Measurements from ENCODE around the gene MIDN.

The MIDN gene

GRCh38 chr19:1232652-1233072, 15.7 kb upstream of the MIDN start:
- Mint-ChIP-seq H3K9me3 (no peaks in the 10 kb centered on the region), H3K27ac (peak overlapping the region in 1 of 2 donors; percentile 75), H3K4me1 (ENCODE audit: low read depth in 2 of 2) (peaks cover 0 to 2% of the 10 kb centered on the region in 2 donors), H3K27me3 (no peaks in the 10 kb centered on the region), H3K36me3 (ENCODE audit: insufficient read depth) (peaks cover 3% of the 10 kb centered on the region), H3K4me3 (no peak overlapping the region)
- no peak for ATAC-seq (replicated peaks)
- no peak for DNase-seq

DNA sequence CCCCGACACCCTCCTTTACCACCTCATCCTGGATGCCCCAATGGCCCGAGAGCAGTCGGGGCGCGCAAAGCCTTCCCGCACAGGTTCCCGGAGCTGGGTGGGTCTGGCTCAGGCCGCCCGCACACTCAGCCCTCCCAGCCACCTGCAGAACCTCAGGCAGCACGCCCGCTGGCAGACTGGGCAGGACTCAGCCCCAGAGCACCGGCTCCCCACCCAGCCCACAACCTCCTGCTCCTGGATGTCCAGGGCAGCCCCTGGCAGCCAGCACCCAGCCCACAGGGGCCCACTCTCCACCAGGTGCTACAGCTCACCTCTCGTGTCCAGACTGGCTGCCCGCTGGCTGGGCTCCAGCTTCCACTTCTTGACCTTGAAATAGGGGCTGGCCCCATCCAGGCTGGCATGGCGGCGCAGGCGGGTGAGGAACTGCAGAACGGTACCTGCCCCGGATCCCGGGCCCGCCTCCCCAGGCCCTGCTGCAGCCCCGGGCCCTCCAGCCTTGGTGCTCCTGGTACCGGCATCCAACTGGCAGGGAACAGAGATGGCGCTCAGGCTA, 15.2 kb upstream of the MIDN start:
- Mint-ChIP-seq H3K36me3 (ENCODE audit: insufficient read depth) (peaks cover under 1% of the 10 kb centered on the region), H3K4me1 (ENCODE audit: low read depth in 2 of 2) (peaks cover under 1 to 3% of the 10 kb centered on the region in 2 donors), H3K9me3 (no peaks in the 10 kb centered on the region), H3K27ac (no peak overlapping the region), H3K4me3 (no peak overlapping the region), H3K27me3 (peaks cover 1% of the 10 kb centered on the region in 2 donors)
- DNase-seq (no peak), ATAC-seq (replicated peaks) (no peak)

- DNase-seq: no peak
- peaks cover 10 to 11% of the 10 kb centered on the region in 2 donors for H3K27me3 Mint-ChIP-seq
- ATAC-seq (replicated peaks): no peak
- no peak overlapping the region for H3K27ac Mint-ChIP-seq
- H3K36me3 Mint-ChIP-seq (ENCODE audit: insufficient read depth): peaks cover 6% of the 10 kb centered on the region
- H3K9me3 Mint-ChIP-seq: no peaks in the 10 kb centered on the region
- peaks cover 8 to 11% of the 10 kb centered on the region in 2 donors for H3K4me1 Mint-ChIP-seq (ENCODE audit: low read depth in 2 of 2)
- no peak overlapping the region for H3K4me3 Mint-ChIP-seq
Measured at GRCh38 chr19:1234051-1234954, 14.1 kb upstream of the MIDN start.

- Mint-ChIP-seq H3K4me3 (no peak overlapping the region), H3K27me3 (peaks cover 10 to 11% of the 10 kb centered on the region in 2 donors), H3K9me3 (no peaks in the 10 kb centered on the region), H3K4me1 (ENCODE audit: low read depth in 2 of 2) (peaks cover 8 to 13% of the 10 kb centered on the region in 2 donors), H3K36me3 (ENCODE audit: insufficient read depth) (peaks cover 6% of the 10 kb centered on the region), H3K27ac (no peak overlapping the region)
- ATAC-seq (replicated peaks): no peak
- no peak for DNase-seq
Measured at GRCh38 chr19:1234955-1235380, 13.4 kb upstream of the MIDN start.

- no peak overlapping the region for H3K27ac Mint-ChIP-seq
Measured at GRCh38 chr19:1235625-1236538, 12.5 kb upstream of the MIDN start.

DNA sequence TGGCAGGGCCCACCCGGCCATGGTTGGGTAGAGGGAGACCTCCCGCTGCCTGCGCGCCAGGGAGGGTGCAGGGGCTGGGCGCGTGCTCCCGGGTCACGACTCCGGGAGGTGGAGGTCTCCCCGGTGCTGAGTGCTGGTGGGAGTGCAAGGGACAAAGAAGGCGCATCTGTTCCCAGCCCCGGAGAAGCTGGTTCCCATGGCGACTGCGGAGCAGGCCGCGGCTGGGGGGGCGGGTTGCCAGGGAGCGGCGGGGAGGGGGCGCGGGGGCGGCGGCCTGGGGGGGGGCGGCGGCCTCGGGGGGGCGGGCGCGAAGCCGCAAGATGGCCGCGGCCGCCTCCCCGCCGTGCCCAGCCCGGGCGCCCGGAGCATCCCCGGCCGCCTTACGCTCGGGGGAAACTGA, 11.8 kb upstream of the MIDN start:
- Mint-ChIP-seq H3K9me3 (no peaks in the 10 kb centered on the region), H3K4me1 (ENCODE audit: low read depth in 2 of 2) (peaks cover 12 to 18% of the 10 kb centered on the region in 2 donors), H3K4me3 (peak overlapping the region; percentile 57 to 60), H3K27me3 (peaks cover 10 to 11% of the 10 kb centered on the region in 2 donors), H3K27ac (no peak overlapping the region), H3K36me3 (ENCODE audit: insufficient read depth) (peaks cover 20% of the 10 kb centered on the region)
- ATAC-seq (replicated peaks): no peak
- no peak for DNase-seq

More at GRCh38 chr19:1235625-1236538, 12.5 kb upstream of the MIDN start:
- peaks cover 13% of the 10 kb centered on the region for H3K36me3 Mint-ChIP-seq (ENCODE audit: insufficient read depth)
- DNase-seq: no peak
- peak overlapping the region; percentile 57 to 60 for H3K4me3 Mint-ChIP-seq
- no peak for ATAC-seq (replicated peaks)
- peaks cover 8 to 13% of the 10 kb centered on the region in 2 donors for H3K4me1 Mint-ChIP-seq (ENCODE audit: low read depth in 2 of 2)
- no peaks in the 10 kb centered on the region for H3K9me3 Mint-ChIP-seq
- H3K27me3 Mint-ChIP-seq: peaks cover 10 to 11% of the 10 kb centered on the region in 2 donors

DNA sequence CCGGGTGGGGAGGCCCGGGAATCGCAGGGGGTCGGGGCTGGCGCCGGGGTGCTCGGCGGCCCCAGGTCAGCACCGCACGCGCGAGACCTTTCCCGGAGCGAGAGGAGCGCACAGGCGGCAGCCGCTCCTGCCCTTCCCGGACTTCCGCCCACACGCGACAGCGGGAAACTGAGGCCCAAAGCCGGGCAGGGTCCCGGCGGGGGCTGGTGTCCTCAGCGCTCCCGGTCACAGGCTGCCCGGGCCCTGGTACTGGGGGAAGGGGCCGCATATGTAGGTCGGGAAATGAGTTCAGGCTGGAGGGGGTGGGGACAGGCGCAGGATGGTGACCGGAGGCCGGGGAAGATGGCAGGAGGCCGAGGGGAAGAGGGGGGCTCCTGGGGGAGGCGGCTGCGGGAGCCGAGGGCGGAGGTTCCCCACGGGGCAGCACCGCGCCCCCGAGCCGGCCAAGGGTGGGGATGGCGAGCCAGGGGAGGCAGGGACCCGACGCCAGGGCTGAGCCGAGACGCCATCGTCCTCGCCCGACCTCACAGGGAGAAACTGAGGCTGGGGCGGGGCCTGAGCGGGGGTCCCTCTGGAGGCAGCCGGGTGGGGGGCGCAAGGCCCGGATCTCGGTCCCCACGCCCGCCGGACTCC, 11.2 kb upstream of the MIDN start:
- DNase-seq (no peak), ATAC-seq (replicated peaks) (no peak)
- Mint-ChIP-seq H3K4me3 (peak overlapping the region; percentile 57 to 59), H3K27me3 (peaks cover 10 to 11% of the 10 kb centered on the region in 2 donors), H3K4me1 (ENCODE audit: low read depth in 2 of 2) (peaks cover 14 to 18% of the 10 kb centered on the region in 2 donors), H3K9me3 (no peaks in the 10 kb centered on the region), H3K27ac (no peak overlapping the region), H3K36me3 (ENCODE audit: insufficient read depth) (peaks cover 20% of the 10 kb centered on the region)

- peaks cover 23% of the 10 kb centered on the region for H3K36me3 Mint-ChIP-seq (ENCODE audit: insufficient read depth)
- no peaks in the 10 kb centered on the region for H3K9me3 Mint-ChIP-seq
- H3K27ac Mint-ChIP-seq: peak within 1 kb of the TSS; percentile 77 to 81
- peak; percentile 1 for ATAC-seq (replicated peaks)
- peaks cover 10 to 11% of the 10 kb centered on the region in 2 donors for H3K27me3 Mint-ChIP-seq
- peak within 1 kb of the TSS; percentile 85 to 89 for H3K4me3 Mint-ChIP-seq
- no peak for DNase-seq
- H3K4me1 Mint-ChIP-seq (ENCODE audit: low read depth in 2 of 2): peaks cover 18 to 23% of the 10 kb centered on the region in 2 donors
Measured at GRCh38 chr19:1237754-1238368, 10.5 kb upstream of the MIDN start, which contains the start of gene CBARP. TSS of gene CBARP (minus strand) at chr19:1238005. CDS start at chr19:1236100, 1,905 bp downstream.

DNA sequence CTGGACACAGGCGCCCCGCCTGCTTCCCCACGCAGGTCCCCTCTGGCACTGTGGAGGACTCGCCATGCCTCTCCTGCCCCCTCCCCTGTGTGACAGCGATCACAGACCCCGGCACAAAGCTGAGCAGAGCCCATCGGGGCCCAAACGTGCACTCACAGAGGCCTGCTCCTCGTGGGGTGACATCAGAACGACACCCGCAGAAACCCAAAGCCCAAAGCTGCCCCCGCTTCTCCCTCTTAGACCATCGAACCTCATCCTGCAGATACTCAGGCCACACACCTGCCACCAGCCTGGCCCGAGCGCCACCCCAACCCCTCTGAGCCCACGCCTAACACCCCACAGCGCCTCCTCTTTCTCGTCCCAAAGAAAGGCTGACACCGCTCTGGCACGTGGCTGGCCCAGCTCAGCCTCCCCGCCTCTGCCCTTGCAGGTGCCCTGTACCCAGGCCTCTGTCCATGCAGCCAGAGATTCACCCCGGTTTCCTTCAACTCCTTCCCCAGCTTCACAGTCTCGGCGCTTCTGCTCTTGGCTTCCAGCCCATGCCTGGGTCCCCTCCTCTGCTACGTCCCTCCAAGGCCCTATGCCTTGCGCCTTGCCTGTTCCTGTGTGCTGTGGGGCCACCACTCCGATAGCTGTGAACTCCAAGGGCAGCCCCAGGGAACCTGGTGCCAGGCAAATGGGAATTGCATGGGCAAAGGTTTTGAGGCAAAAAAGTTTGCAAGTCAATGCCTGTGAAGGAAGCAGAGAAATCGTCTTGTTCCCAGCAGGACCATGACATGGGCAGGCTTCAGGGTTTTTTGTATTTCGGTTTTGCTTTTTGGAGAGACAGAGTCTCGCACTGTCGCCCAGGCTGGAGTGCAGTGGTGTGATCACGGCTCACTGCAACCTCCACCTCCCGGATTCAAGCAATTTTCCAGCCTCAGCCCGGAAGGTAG, 9.7 kb upstream of the MIDN start:
- no peaks in the 10 kb centered on the region for H3K9me3 Mint-ChIP-seq
- H3K27ac Mint-ChIP-seq: peak overlapping the region; percentile 77 to 81
- peaks cover 18 to 24% of the 10 kb centered on the region in 2 donors for H3K4me1 Mint-ChIP-seq (ENCODE audit: low read depth in 2 of 2)
- no peak for ATAC-seq (replicated peaks)
- peaks cover 23% of the 10 kb centered on the region for H3K36me3 Mint-ChIP-seq (ENCODE audit: insufficient read depth)
- peaks cover 10 to 11% of the 10 kb centered on the region in 2 donors for H3K27me3 Mint-ChIP-seq
- peak overlapping the region; percentile 85 to 89 for H3K4me3 Mint-ChIP-seq
- no peak for DNase-seq

GRCh38 chr19:1239420-1239795, 9.0 kb upstream of the MIDN start:
- peak overlapping the region; percentile 77 to 81 for H3K27ac Mint-ChIP-seq
- H3K4me3 Mint-ChIP-seq: peak overlapping the region; percentile 85 to 89

DNA sequence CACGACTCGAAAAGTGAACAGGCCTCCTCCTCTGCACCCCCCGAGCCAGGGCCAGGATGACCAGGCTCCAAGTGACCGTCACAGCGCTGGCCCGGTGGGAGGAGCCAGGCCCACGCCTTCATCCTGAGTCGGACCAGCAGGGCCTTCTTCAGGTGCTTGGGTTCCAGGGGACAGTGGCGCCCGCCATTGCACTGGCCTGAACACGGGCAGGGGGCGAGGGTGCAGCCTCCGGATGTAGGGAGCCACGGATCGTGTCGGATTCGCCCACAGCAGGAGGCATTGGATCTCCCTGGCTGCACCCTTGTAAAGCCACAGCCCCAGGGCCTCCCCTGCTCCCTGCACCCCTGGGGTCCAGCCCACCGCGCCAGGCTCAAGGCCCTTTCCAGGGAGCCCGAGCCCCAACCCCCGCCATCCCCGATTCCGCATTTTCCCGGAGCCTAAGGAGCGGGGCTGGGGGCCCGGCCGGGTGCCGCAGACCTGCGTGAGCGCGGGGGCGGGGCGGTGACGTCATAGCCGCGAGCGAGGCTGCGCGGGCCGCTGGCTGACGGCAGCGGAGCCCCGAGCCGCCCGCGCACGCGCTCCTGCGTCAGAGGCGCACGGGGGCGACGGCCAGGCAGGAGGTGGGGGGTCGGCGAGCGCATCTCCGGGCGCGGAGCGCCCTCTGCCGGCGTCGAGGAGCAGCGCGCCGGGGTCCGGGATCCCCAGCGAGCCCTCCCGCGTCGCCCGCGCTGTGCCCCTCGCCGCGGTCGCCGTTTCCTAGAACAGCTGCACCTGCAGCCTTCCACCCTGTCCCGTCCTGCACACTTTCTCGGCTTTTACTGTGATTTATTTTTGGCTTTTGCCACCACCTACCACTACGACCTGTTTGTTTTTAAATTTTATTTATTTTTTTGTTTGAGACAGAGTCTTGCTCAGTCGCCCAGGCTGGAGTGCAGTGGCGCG, 8.3 kb upstream of the MIDN start:
- peaks cover 10 to 11% of the 10 kb centered on the region in 2 donors for H3K27me3 Mint-ChIP-seq
- ATAC-seq (replicated peaks) (peak; percentile 63), DNase-seq (peak; percentile 91 to 96 (median 92))
- H3K9me3 Mint-ChIP-seq: no peaks in the 10 kb centered on the region
- H3K27ac Mint-ChIP-seq: peak overlapping the region; percentile 77 to 81
- peak overlapping the region; percentile 85 to 89 for H3K4me3 Mint-ChIP-seq
- H3K36me3 Mint-ChIP-seq (ENCODE audit: insufficient read depth): peaks cover 28% of the 10 kb centered on the region
- peaks cover 21 to 29% of the 10 kb centered on the region in 2 donors for H3K4me1 Mint-ChIP-seq (ENCODE audit: low read depth in 2 of 2)

More at GRCh38 chr19:1239420-1239795, 9.0 kb upstream of the MIDN start:
- no peak for DNase-seq
- H3K9me3 Mint-ChIP-seq: no peaks in the 10 kb centered on the region
- H3K27me3 Mint-ChIP-seq: peaks cover 10 to 11% of the 10 kb centered on the region in 2 donors
- H3K36me3 Mint-ChIP-seq (ENCODE audit: insufficient read depth): peaks cover 23% of the 10 kb centered on the region
- H3K4me1 Mint-ChIP-seq (ENCODE audit: low read depth in 2 of 2): peaks cover 18 to 24% of the 10 kb centered on the region in 2 donors
- ATAC-seq (replicated peaks): no peak

Data from effector memory CD8-positive, alpha-beta T cell (primary cell).